Liver (tissue), 3 donors: Measurements from ENCODE around the gene LRRC72.

Source experiments
- CTCF ChIP-seq: fragments of 150-350 bp; IDR thresholded peaks from 2 replicates; pipeline ENCODE4 v1.5.1; 2017; ENCODE audit warnings: improper control_type of control experiment, low read depth, low read length; ENCODE audit not compliant: missing input control
- FOXA1 ChIP-seq: IDR thresholded peaks from 2 replicates; pipeline ENCODE4 v1.6.1; 2016; ENCODE audit warnings: antibody characterized with exemption
- JUND ChIP-seq, 2 donors: IDR thresholded peaks; 2 replicates each; pipeline ENCODE4 v1.6.1; 2016; ENCODE audit warnings: antibody characterized with exemption in 2 of 2
- SP1 ChIP-seq: IDR thresholded peaks from 2 replicates; pipeline ENCODE4 v1.6.1; 2018; ENCODE audit warnings: antibody characterized with exemption, mild to moderate bottlenecking
- donor health status: healthy.
- donor health status: healthy.

DNA sequence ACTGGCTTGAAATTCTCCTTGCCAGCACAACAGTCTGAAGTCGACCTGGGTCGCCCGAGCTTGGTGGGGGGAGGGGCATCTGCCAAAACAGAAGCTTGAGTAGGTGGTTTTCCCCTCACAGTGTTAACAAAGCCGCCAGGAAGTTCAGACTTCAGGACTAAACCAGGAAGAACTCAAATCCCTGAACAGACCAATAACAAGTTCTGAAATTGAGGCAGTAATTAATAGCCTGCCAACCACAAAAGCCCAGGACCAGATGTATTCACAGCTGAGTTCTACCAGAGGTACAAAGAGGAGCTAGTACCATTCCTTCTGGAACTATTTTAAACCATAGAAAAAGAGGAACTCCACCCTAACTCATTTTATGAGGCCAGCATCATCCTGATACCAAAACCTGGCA, 45.3 kb downstream of the LRRC72 start:
- TF ChIP-seq CTCF (no peak), FOXA1 (no peak), JUND (IDR thresholded peaks at IDR 0.05) (no peak), SP1 (no peak)
